Stomach smooth muscle (tissue), 2 donors: Measurements from ENCODE around the gene MAPK1.

Experiments
- H3K27ac ChIP-seq: one replicate; pipeline ENCODE4 v1.7.0; 2013; ENCODE audit warnings: mild to moderate bottlenecking, low read length, inconsistent platforms
- H3K27me3 ChIP-seq, 2 donors: one replicate each; pipeline ENCODE4 v1.7.0; 2013; ENCODE audit warnings: low read length in 2 of 2; ENCODE audit not compliant: insufficient read depth in 2 of 2, control insufficient read depth in 1 of 2
- H3K36me3 ChIP-seq, 2 donors: one replicate each; pipeline ENCODE4 v1.7.0; 2013; ENCODE audit warnings: low read length in 2 of 2; ENCODE audit not compliant: control insufficient read depth in 2 of 2, insufficient read depth in 2 of 2
- H3K4me1 ChIP-seq: one replicate; pipeline ENCODE4 v1.7.0; 2013; ENCODE audit warnings: low read length; ENCODE audit not compliant: control insufficient read depth, insufficient read depth
- H3K4me3 ChIP-seq, 2 donors: one replicate each; pipeline ENCODE4 v1.7.0; 2013; ENCODE audit warnings: low read length in 2 of 2
- H3K9ac ChIP-seq, 2 donors: one replicate each; pipeline ENCODE4 v1.7.0; 2013; ENCODE audit warnings: low read length in 2 of 2, mild to moderate bottlenecking in 1 of 2
- H3K9me3 ChIP-seq, 2 donors: one replicate each; pipeline ENCODE4 v1.7.0; 2013; ENCODE audit warnings: low read length in 2 of 2; ENCODE audit not compliant: control insufficient read depth in 2 of 2
- donor health status: healthy.
- donor health status: Pancreatic carcinoma.

The MAPK1 gene

GRCh38 chr22:21709688-21710087 is 157.8 kb downstream of the MAPK1 start:
- Histone ChIP-seq H3K4me3 (no peak overlapping the region), H3K4me1 (peaks cover 16% of the 10 kb centered on the region), H3K27me3 (no peaks in the 10 kb centered on the region), H3K27ac (no peak overlapping the region), H3K9ac (no peak overlapping the region), H3K36me3 (peaks cover 0 to 8% of the 10 kb centered on the region in 2 donors), H3K9me3 (no peaks in the 10 kb centered on the region)

DNA sequence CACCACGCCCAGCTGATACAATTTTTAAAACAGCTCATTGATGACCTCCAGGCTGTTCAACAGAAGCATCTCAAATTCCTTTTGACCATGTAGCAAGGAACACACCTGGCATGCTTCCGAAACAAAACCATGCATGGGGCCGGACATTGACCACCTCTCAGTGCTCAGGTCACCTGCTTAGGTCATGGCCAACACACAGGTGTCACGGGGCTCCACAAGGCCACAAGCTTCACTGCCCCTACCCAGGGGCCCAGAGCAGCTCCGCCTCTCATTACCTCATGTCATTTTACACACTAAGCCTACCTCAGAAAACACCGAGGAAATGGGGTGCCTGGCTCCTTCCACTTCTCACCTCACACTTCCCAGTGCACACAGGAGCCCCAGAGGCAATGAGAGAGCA is 158.5 kb downstream of the MAPK1 start:
- Histone ChIP-seq H3K9me3 (no peaks in the 10 kb centered on the region), H3K4me3 (no peak overlapping the region), H3K4me1 (peaks cover 16% of the 10 kb centered on the region), H3K36me3 (peaks cover 0 to 8% of the 10 kb centered on the region in 2 donors), H3K27ac (no peak overlapping the region), H3K27me3 (no peaks in the 10 kb centered on the region), H3K9ac (no peak overlapping the region)

GRCh38 chr22:21707677-21708076 is 159.8 kb downstream of the MAPK1 start:
- Histone ChIP-seq H3K9ac (no peak overlapping the region), H3K4me1 (peaks cover 5% of the 10 kb centered on the region), H3K9me3 (no peaks in the 10 kb centered on the region), H3K36me3 (peaks cover 0 to 8% of the 10 kb centered on the region in 2 donors), H3K4me3 (no peak overlapping the region), H3K27me3 (no peaks in the 10 kb centered on the region), H3K27ac (no peak overlapping the region)
